HG03039 (cell line): ENCODE results near the gene IFT81.
"Not testable (repeated sequence)": the region's sequence is repeated elsewhere in the genome, so short reads cannot be mapped to it uniquely, and the experiment has no call there.

ENCODE experiments used
- ATAC-seq: cut with Tn5 transposase; IDR thresholded peaks from one replicate; pipeline ENCODE4 v1.9.1; 2021; ENCODE audit warnings: mild to moderate bottlenecking, moderate library complexity; ENCODE audit not compliant: unreplicated experiment

The IFT81 gene

GRCh38 chr12:110244372-110244771 lies 120.2 kb downstream of the IFT81 start:
- ATAC-seq, result no peak

GRCh38 chr12:110244829-110245228 lies 120.7 kb downstream of the IFT81 start:
- ATAC-seq, result no peak

- ATAC-seq, result no peak
These were observed 121.2 kb downstream of the IFT81 start for GRCh38 chr12:110245369-110245772.

- no peak for ATAC-seq
These were observed 122.6 kb downstream of the IFT81 start for GRCh38 chr12:110246636-110247339.

GRCh38 chr12:110247340-110248095 lies 123.4 kb downstream of the IFT81 start:
- ATAC-seq, result no peak

GRCh38 chr12:110248096-110248447 lies 123.9 kb downstream of the IFT81 start:
- ATAC-seq, result no peak

- no peak for ATAC-seq
These were observed 124.9 kb downstream of the IFT81 start for GRCh38 chr12:110249105-110249504.

GRCh38 chr12:110249716-110250225 lies 125.6 kb downstream of the IFT81 start:
- ATAC-seq, result no peak

- ATAC-seq, result no peak
These were observed 127.2 kb downstream of the IFT81 start for GRCh38 chr12:110251381-110251780.

GRCh38 chr12:110252716-110253115 lies 128.6 kb downstream of the IFT81 start:
- ATAC-seq, result no peak

- no peak for ATAC-seq
These were observed 129.0 kb downstream of the IFT81 start for GRCh38 chr12:110253176-110253575.

GRCh38 chr12:110254971-110255540 lies 130.9 kb downstream of the IFT81 start:
- no peak for ATAC-seq

- ATAC-seq, result not testable (repeated sequence)
These were observed 131.8 kb downstream of the IFT81 start for GRCh38 chr12:110255890-110256456.

GRCh38 chr12:110256780-110257431 lies 132.7 kb downstream of the IFT81 start:
- no peak for ATAC-seq

GRCh38 chr12:110258466-110258865 lies 134.3 kb downstream of the IFT81 start:
- ATAC-seq, result no peak

- no peak for ATAC-seq
These were observed 138.6 kb downstream of the IFT81 start for GRCh38 chr12:110262442-110263388.

GRCh38 chr12:110266381-110266960 lies 142.3 kb downstream of the IFT81 start:
- no peak for ATAC-seq

- no peak for ATAC-seq
These were observed 142.9 kb downstream of the IFT81 start for GRCh38 chr12:110266980-110267620.
